GM10266 (cell line): ENCODE data around the gene PCYT2.

Experiments used
- DNase-seq: peaks from one replicate; pipeline ENCODE4 v3.0.0; 2012; ENCODE audit errors: extremely low spot score
- TF ChIP-seq, protein P1 (sequence below): IDR thresholded peaks from 2 replicates; pipeline ENCODE4 v1.5.1; 2012; ENCODE audit warnings: mild to moderate bottlenecking, low read depth; ENCODE audit not compliant: control insufficient read depth, insufficient read depth; ENCODE audit errors: missing control alignments

PCYT2 gene

GRCh38 chr17:81859906-81860755, 51.1 kb downstream of the PCYT2 start, which contains the start of gene P4HB:
Gene P4HB, minus strand, starts transcription at chr17:81860535. Its CDS starts 64 bp downstream, at chr17:81860471.
- TF ChIP-seq, protein P1, sequence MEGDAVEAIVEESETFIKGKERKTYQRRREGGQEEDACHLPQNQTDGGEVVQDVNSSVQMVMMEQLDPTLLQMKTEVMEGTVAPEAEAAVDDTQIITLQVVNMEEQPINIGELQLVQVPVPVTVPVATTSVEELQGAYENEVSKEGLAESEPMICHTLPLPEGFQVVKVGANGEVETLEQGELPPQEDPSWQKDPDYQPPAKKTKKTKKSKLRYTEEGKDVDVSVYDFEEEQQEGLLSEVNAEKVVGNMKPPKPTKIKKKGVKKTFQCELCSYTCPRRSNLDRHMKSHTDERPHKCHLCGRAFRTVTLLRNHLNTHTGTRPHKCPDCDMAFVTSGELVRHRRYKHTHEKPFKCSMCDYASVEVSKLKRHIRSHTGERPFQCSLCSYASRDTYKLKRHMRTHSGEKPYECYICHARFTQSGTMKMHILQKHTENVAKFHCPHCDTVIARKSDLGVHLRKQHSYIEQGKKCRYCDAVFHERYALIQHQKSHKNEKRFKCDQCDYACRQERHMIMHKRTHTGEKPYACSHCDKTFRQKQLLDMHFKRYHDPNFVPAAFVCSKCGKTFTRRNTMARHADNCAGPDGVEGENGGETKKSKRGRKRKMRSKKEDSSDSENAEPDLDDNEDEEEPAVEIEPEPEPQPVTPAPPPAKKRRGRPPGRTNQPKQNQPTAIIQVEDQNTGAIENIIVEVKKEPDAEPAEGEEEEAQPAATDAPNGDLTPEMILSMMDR: no peak
- DNase-seq: no peak

DNA sequence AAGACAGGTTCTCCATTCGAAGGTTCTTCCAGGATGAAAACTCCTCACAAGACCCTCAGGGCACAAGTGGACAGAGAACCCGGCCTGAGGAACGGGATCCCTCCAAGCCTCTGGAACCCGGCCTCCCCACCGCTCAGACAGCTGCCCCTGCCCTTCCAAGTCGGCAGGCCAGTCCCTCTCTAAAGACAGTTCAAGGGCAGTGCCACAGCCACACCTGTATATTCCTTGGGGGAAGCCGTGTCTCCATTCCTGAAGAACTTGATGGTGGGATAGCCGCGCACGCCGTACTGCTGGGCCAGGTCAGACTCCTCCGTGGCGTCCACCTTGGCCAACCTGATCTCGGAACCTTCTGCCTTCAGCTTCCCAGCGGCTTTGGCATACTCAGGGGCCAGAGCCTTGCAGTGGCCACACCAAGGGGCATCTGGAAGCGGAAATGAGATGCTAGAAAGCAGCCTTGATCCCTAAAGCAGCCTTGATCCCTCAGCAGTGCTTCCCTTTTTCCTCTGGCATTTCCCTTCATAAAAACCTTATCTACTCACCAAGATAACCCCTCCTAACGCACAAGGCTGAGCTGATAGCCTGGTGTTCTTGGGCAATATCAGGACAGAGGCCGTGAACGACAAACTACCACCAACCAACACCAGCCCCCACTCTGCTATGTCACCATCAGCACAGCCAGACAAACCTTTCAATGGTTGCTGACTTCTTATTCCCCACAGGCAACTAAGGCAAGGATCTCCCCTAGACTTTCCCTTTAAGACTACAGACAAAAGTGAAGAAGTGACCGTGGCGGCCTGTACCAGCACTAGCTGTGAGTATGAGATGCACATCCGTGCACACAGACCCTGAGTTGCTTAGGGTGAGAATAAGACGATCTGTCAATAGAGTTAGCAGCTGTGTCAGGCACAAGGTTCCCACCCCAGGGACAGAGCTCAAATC, 52.0 kb downstream of the PCYT2 start:
- TF ChIP-seq, protein P1: no peak
- DNase-seq: no peak

- DNase-seq: no peak
- TF ChIP-seq, protein P1: no peak
Measured at GRCh38 chr17:81858170-81858966, 52.8 kb downstream of the PCYT2 start.

DNA sequence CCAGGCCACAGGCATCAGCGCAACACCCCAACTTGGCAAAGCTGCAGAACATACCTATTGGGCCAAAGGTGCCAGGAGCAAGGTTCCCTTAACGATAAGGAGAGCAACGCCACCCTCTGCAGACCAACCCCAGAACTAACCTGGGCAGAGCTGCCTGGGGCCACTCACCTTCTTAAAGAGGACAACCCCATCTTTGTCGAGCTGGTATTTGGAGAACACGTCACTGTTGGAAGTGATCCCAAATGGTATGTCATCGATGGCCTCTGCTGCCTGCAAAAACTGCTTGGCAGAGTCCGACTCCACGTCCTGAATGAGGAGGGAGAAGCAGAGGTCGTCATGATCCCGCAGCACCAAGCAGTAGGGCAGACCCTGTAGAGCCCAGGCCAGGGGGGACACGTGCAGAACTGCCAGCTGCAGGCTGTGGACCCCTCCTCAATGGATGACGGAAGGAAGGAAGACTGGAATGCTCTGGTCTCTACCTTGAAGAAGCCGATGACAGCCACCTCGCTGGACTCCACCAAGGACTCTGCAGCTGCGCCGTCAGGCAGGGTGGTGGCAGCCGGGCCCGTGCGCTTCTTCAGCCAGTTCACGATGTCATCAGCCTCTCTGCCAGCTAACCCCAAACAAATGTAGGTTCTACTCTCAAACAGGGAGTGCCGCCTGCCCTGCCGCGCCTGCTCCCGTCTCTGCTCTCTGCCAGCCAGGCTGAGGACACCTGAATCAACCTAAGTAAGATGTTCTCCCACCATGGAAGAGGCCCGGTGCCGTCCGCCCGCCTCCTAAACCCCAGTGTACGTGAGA, 56.0 kb downstream of the PCYT2 start:
- no peak for DNase-seq
- TF ChIP-seq, protein P1: peak; percentile 12

DNA sequence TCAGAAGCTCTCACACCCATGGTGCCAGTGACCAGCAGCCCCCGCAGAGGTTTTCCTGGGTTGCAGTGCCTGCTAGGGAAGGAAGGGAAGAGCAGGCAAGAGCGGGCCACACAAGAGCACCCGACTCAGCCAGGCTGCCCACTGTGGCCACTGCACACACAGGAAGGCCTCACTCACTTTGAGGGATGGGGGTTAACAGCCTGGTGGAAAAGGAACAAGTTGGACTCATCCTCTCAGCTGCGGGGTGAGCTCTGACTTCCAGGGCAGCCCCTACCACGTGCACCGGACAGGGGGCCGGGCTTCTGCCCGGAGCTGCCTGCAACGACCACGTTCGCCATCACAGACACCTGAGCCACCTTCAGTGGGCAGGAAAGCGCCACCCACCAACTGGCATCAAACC, 59.0 kb downstream of the PCYT2 start:
- TF ChIP-seq, protein P1: no peak
- DNase-seq: no peak

DNA sequence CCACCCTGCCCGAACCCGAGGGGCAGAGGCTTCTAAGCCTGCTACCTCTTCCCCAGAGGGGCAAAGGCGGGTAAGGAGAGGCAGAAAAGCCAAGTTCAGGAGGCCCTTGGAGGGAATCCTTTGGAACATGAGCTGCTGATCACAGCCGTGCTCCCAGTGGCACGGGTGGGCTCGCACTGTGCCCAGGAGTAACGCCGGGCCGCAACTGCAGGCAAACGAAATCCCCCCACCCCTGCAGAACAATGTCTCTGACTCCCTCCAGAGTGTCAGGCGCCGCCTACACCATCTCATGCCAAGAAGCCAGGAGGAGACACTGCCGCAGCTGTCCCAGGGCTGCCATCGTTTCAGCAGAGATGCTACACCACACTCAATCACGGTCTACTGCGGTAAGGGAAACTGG, 59.8 kb downstream of the PCYT2 start:
- TF ChIP-seq, protein P1: no peak

More for the DNA sequence above, 59.8 kb downstream of the PCYT2 start:
- DNase-seq: no peak
